K562 (cell line): Measurements from ENCODE around the gene SESN3. TPM values are rescaled to one million over a fixed set of nuclear protein-coding genes. Genes with fewer than 3 reads are reported as not detected.

Experiments used
- ATAC-seq: fragments of 200-7000 bp; cut with Tn5 transposase; 3 replicates; pipeline ENCODE4 v1.9.1; 2020; ENCODE audit warnings: moderate library complexity
- BruUV-seq: library from RNA; stranded (reverse); fragments of 400-500 nt; replicated peaks from 2 replicates; lab custom pipeline; 2021; lab: Mats Ljungman, UMichigan
- CTCF ChIA-PET: fragments of 300-600 bp; formaldehyde crosslinking; extraction: SDS; loops from one replicate; lab custom pipeline; 2021; ENCODE audit warnings: low intra/inter-chr PET ratio; lab: Yijun Ruan, JAX
- POLR2A ChIA-PET: fragments of 300-600, 350-650 bp; sonication (Branson Sonifier 250); formaldehyde crosslinking; extraction: SDS; loops from one replicate; lab custom pipeline; 2021; ENCODE audit warnings: antibody characterized with exemption, inconsistent platforms; lab: Yijun Ruan, JAX
- DNase-seq, 4 experiments: peaks; one replicate each; pipeline versions ENCODE4 v3.0.0 to v3.0.0-alpha.2; 2011 to 2018; ENCODE audit warnings: low spot score in 3 of 4, mixed read lengths in 3 of 4; ENCODE audit errors: extremely low read depth in 1 of 4
- FAIRE-seq: peaks from 2 replicates; lab custom pipeline; 2011; peaks lifted over from hg19 to GRCh38; lab: Jason Lieb, UNC
- H2AFZ ChIP-seq: 2 replicates; pipeline ENCODE4 v1.6.0; 2011; ENCODE audit warnings: low read depth, low read length, control low read depth, inconsistent platforms
- H3K27ac ChIP-seq: fragments of 200-600 bp; 3 replicates; pipeline ENCODE4 v1.8.0; 2011; ENCODE audit warnings: low read depth, mild to moderate bottlenecking, control low read depth, inconsistent platforms, low read length, moderate library complexity, mixed read lengths; ENCODE audit errors: extremely low read depth
- H3K27me3 ChIP-seq, 2 experiments: fragments of 300-600 bp in 1 of 2; 2 replicates in 1 of 2; 3 replicates in 1 of 2; pipeline versions ENCODE4 v1.6.0 to v1.8.0; 2011; ENCODE audit warnings: inconsistent platforms in 2 of 2, low read length in 2 of 2, mild to moderate bottlenecking in 1 of 2, mixed read lengths in 1 of 2, moderate library complexity in 1 of 2; ENCODE audit not compliant: control insufficient read depth in 2 of 2, insufficient read depth in 2 of 2
- H3K36me3 ChIP-seq: fragments of 300-600 bp; 3 replicates; pipeline ENCODE4 v1.8.0; 2011; ENCODE audit warnings: mild to moderate bottlenecking, low read length, inconsistent platforms; ENCODE audit not compliant: control insufficient read depth, insufficient read depth
- H3K4me1 ChIP-seq, 2 experiments: fragments of 200-600 bp in 1 of 2; replicated peaks in 1 of 2; 2 replicates in 1 of 2; 3 replicates in 1 of 2; pipeline versions ENCODE4 v1.5.1 to v1.8.0; 2011; ENCODE audit warnings: inconsistent platforms in 2 of 2, low read length in 2 of 2, mild to moderate bottlenecking in 1 of 2, mixed read lengths in 1 of 2, moderate library complexity in 1 of 2; ENCODE audit not compliant: control insufficient read depth in 2 of 2, insufficient read depth in 2 of 2
- H3K4me2 ChIP-seq: 2 replicates; pipeline ENCODE4 v1.6.1; 2011; ENCODE audit warnings: low read length, control low read depth, inconsistent platforms, mixed read lengths; ENCODE audit not compliant: insufficient read depth
- H3K4me3 ChIP-seq: fragments of 200-600 bp; sonication (generic), shearing (Covaris generic); 2 replicates; pipeline ENCODE4 v1.5.1; 2016; ENCODE audit warnings: control low read depth, inconsistent platforms
- H3K79me2 ChIP-seq: fragments of 200-600 bp; 3 replicates; pipeline ENCODE4 v1.8.0; 2011; ENCODE audit warnings: low read length, inconsistent platforms; ENCODE audit not compliant: control insufficient read depth, insufficient read depth
- H3K9ac ChIP-seq, 2 experiments: 2 replicates each; pipeline versions ENCODE4 v1.6.0 to v1.6.1; 2011; ENCODE audit warnings: low read depth in 2 of 2, low read length in 2 of 2, control low read depth in 1 of 2, inconsistent platforms in 1 of 2, mild to moderate bottlenecking in 1 of 2, mixed read lengths in 1 of 2; ENCODE audit not compliant: insufficient read depth in 1 of 2
- H3K9me1 ChIP-seq: one replicate; pipeline ENCODE4 v1.6.0; 2011; ENCODE audit warnings: inconsistent platforms, mild to moderate bottlenecking, low read length, moderate library complexity; ENCODE audit not compliant: control insufficient read depth, insufficient read depth
- H3K9me3 ChIP-seq: replicated peaks from 2 replicates; pipeline ENCODE4 v1.5.1; 2011; ENCODE audit warnings: low read depth, low read length, inconsistent platforms; ENCODE audit not compliant: control insufficient read depth, insufficient read depth
- H4K20me1 ChIP-seq: replicated peaks from 2 replicates; pipeline ENCODE4 v1.6.1; 2011; ENCODE audit warnings: low read length, inconsistent platforms, mixed read lengths; ENCODE audit not compliant: control insufficient read depth, insufficient read depth
- BRF1 ChIP-seq: IDR thresholded peaks from 3 replicates; pipeline ENCODE4 v1.6.1; 2011; ENCODE audit warnings: borderline replicate concordance, mild to moderate bottlenecking; ENCODE audit not compliant: insufficient read length; ENCODE audit errors: extremely low read depth
- FOXA3 ChIP-seq, 2 experiments: fragments of 450-650 bp in 1 of 2; sonication (generic) in 1 of 2; formaldehyde crosslinking; IDR thresholded peaks in 1 of 2; conservative IDR thresholded peaks in 1 of 2; 2 replicates each; pipeline versions ENCODE4 v1.4.0 to v1.8.0; 2020 to 2022; ENCODE audit warnings: mild to moderate bottlenecking in 2 of 2, missing genetic modification reagents in 1 of 2
- GATAD2B ChIP-seq: fragments of 450-650 bp; IDR thresholded peaks from 2 replicates; pipeline ENCODE4 v1.6.1; 2017; ENCODE audit warnings: mild to moderate bottlenecking, borderline replicate concordance
- HDAC6 ChIP-seq: IDR thresholded peaks from 2 replicates; pipeline ENCODE4 v1.6.1; 2012; ENCODE audit warnings: low read depth, mild to moderate bottlenecking, control low read depth, inconsistent platforms, low read length, moderate library complexity
- KLF16 ChIP-seq: IDR thresholded peaks from 2 replicates; pipeline ENCODE4 v1.6.1; 2016; ENCODE audit warnings: antibody characterized with exemption
- KLF6 ChIP-seq: fragments of 250-450 bp; sonication (Bioruptor Pico); IDR thresholded peaks from 2 replicates; pipeline ENCODE4 v1.4.0; 2020; ENCODE audit warnings: mild to moderate bottlenecking, moderate library complexity, borderline replicate concordance
- MTA1 ChIP-seq: fragments of 450-650 bp; IDR thresholded peaks from 2 replicates; pipeline ENCODE4 v1.6.1; 2017; ENCODE audit warnings: borderline replicate concordance
- NFE2L1 ChIP-seq: fragments of 450-650 bp; IDR thresholded peaks from 2 replicates; pipeline ENCODE4 v1.6.1; 2016; ENCODE audit warnings: missing genetic modification characterization, low read depth, mild to moderate bottlenecking, missing compliant biosample characterization, moderate library complexity, borderline replicate concordance
- NR4A1 ChIP-seq, 2 experiments: fragments of 250-450 bp in 1 of 2; fragments of 450-650 bp in 1 of 2; sonication (Bioruptor Pico) in 1 of 2; IDR thresholded peaks; 2 replicates each; pipeline versions ENCODE4 v1.4.0 to v1.6.1; 2016 to 2020; ENCODE audit warnings: mild to moderate bottlenecking in 2 of 2, missing compliant biosample characterization in 1 of 2, missing genetic modification characterization in 1 of 2, moderate library complexity in 1 of 2
- PKNOX1 ChIP-seq: fragments of 450-650 bp; IDR thresholded peaks from 2 replicates; pipeline ENCODE4 v1.6.1; 2016
- PPARD ChIP-seq: fragments of 250-450 bp; sonication (Bioruptor Pico); IDR thresholded peaks from 2 replicates; pipeline ENCODE4 v1.8.0; 2022; ENCODE audit warnings: inconsistent platforms, mild to moderate bottlenecking, moderate library complexity
- PURB ChIP-seq: sonication (generic); formaldehyde crosslinking; IDR thresholded peaks from 2 replicates; pipeline ENCODE4 v1.9.0; 2021; ENCODE audit warnings: low read depth, mild to moderate bottlenecking, missing genetic modification reagents
- RBM25 ChIP-seq: fragments of 200-400 bp; formaldehyde crosslinking; IDR thresholded peaks from 2 replicates; pipeline ENCODE4 v1.6.1; 2018; ENCODE audit warnings: low read length, low read depth, moderate library complexity; ENCODE audit not compliant: severe bottlenecking
- SLC30A9 ChIP-seq: fragments of 250-450 bp; sonication (Bioruptor Pico); IDR thresholded peaks from 2 replicates; pipeline ENCODE4 v1.8.0; 2022; ENCODE audit warnings: mild to moderate bottlenecking, moderate library complexity
- SMC3 ChIP-seq: conservative IDR thresholded peaks from 2 replicates; pipeline ENCODE4 v1.6.1; 2011; ENCODE audit warnings: low read depth, low read length, improper control_type of control experiment; ENCODE audit not compliant: insufficient read depth
- ZNF551 ChIP-seq: fragments of 250-450 bp; sonication (Bioruptor Pico); IDR thresholded peaks from 2 replicates; pipeline ENCODE4 v1.5.0; 2021; ENCODE audit warnings: mild to moderate bottlenecking, moderate library complexity
- ZNF583 ChIP-seq: fragments of 250-450 bp; sonication (Bioruptor Pico); IDR thresholded peaks from 2 replicates; pipeline ENCODE4 v1.4.0; 2020
- WGBS: fragments of 100-300 bp; shearing (Covaris generic); methylation state at CpG from one replicate; pipeline ENCODE4 v1.1.6; 2016; ENCODE audit warnings: low coverage, mixed read lengths; ENCODE audit not compliant: insufficient coverage; ENCODE audit errors: missing lambda C conversion rate; 5-methylcytosine and 5-hydroxymethylcytosine counted together
- in situ Hi-C: fragments of 300-500 bp; cut with MboI; formaldehyde crosslinking; loops from 4 replicates; pipeline ENCODE4 v1.15.0; 2018; ENCODE audit warnings: inconsistent platforms, mixed read lengths
- intact Hi-C: fragments of 100-400 bp; cut with micrococcal nuclease; formaldehyde crosslinking; loops from 2 replicates; pipeline ENCODE4 v1.14.2; 2022
- polyA plus RNA-seq, 8 experiments: library from polyadenylated mRNA; depleted of rRNA in 4 of 8; stranded (reverse) in 5 of 8; unstranded in 3 of 8; fragments of >200 nt; fragmentation: Nextera tagmentation in 2 of 8; fragmentation: Illumina TruSeq in 1 of 8; extraction: Ambion mirVana in 2 of 8; extraction: Trizol in 1 of 8; gene quantifications; 2 replicates each; pipeline versions ENCODE4 v1.2.1 to v1.2.3, GENCODE V29; 2011 to 2014; ENCODE audit warnings: inconsistent platforms in 1 of 8, missing spikeins in 1 of 8
- total RNA-seq, 7 experiments: library from RNA; depleted of rRNA in 6 of 7; stranded (reverse); fragments of >200 nt in 6 of 7; fragmentation: Illumina TruSeq in 2 of 7; extraction: Trizol in 2 of 7; gene quantifications; 2 replicates each; pipeline versions ENCODE4 v1.2.1 to v1.2.3, GENCODE V29; 2011 to 2021; ENCODE audit warnings: low replicate concordance in 1 of 7

The SESN3 gene
- total and polyA plus RNA-seq, 9 of the 15 experiments (the other 6 are each of a cell fraction or from before 2014, with no cell fraction given) = 0.44 to 2.6 (median 1.5) TPM

- DNase-seq (no peak), FAIRE-seq (no peak), ATAC-seq (no peak)
- intact Hi-C loops = no loop called here
- Histone ChIP-seq H3K27ac (no peak overlapping the region), H3K9me1 (no peaks in the 10 kb centered on the region), H3K4me3 (no peak overlapping the region)
- BruUV-seq = no TSS peak
- no peak for TF ChIP-seq KLF6 (CRISPR knock-in tag)
- TF ChIP-seq PKNOX1 = no peak
- TF ChIP-seq KLF16 = no peak
- no peak for TF ChIP-seq ZNF583 (CRISPR knock-in tag)
- no peak for TF ChIP-seq PURB
- no peak for TF ChIP-seq HDAC6
- TF ChIP-seq NR4A1 (CRISPR knock-in tag; IDR thresholded peaks at IDR 0.05) = no peak
- no peak for TF ChIP-seq NR4A1 (tag; IDR thresholded peaks at IDR 0.05)
- TF ChIP-seq BRF1 = no peak
- TF ChIP-seq RBM25 = no peak
- no peak for TF ChIP-seq MTA1
- no peak for TF ChIP-seq ZNF551
- TF ChIP-seq SLC30A9 = no peak
- TF ChIP-seq NFE2L1 (tag) = no peak
- TF ChIP-seq PPARD = no peak
- TF ChIP-seq GATAD2B = no peak
- TF ChIP-seq FOXA3 (CRISPR knock-in tag; conservative IDR thresholded peaks at IDR 0.05 in 1 of 2, IDR thresholded peaks at IDR 0.05 in 1 of 2) = no peak
- no peak for TF ChIP-seq SMC3
- TF ChIP-seq, all 486 proteins: peak for 0
- H3K9me3 ChIP-seq = no peaks in the 10 kb centered on the region
- no peak overlapping the region for H3K4me2 ChIP-seq
- ChIA-PET POLR2A (no interaction called here), CTCF (no interaction called here)
- H3K4me1 ChIP-seq = peaks cover 17 to 70% of the 10 kb centered on the region in 2 experiments
- H3K36me3 ChIP-seq = no peaks in the 10 kb centered on the region
- no peak overlapping the region for H3K9ac ChIP-seq
- H2AFZ ChIP-seq = no peak overlapping the region
- in situ Hi-C loops = loop anchor here (5.0 to 10.0 kb wide), 2 partner anchors 81 to 518 kb away; no protein-coding TSS in a partner anchor
- no peaks in the 10 kb centered on the region for H4K20me1 ChIP-seq
- WGBS = 56% methylated on average over 6 of the region's 6 CpGs
- no peaks in the 10 kb centered on the region for H3K79me2 ChIP-seq
- H3K27me3 ChIP-seq = no peaks in the 10 kb centered on the region; a peak in 1 of 5 replicates
Measured at GRCh38 chr11:95143106-95143681, 87.8 kb downstream of the SESN3 start.
